Measurements from ENCODE around the gene ARFGAP1.
"Not testable (repeated sequence)": the region's sequence is repeated elsewhere in the genome, so short reads cannot be mapped to it uniquely, and the experiment has no call there.

The ARFGAP1 gene

GRCh38 chr20:63293456-63293855 lies 20.8 kb downstream of the ARFGAP1 start:
- no peak for FAIRE-seq

GRCh38 chr20:63293871-63294535 lies 21.4 kb downstream of the ARFGAP1 start:
- no peak for FAIRE-seq

GRCh38 chr20:63294536-63294900 lies 21.9 kb downstream of the ARFGAP1 start:
- no peak for FAIRE-seq

DNA sequence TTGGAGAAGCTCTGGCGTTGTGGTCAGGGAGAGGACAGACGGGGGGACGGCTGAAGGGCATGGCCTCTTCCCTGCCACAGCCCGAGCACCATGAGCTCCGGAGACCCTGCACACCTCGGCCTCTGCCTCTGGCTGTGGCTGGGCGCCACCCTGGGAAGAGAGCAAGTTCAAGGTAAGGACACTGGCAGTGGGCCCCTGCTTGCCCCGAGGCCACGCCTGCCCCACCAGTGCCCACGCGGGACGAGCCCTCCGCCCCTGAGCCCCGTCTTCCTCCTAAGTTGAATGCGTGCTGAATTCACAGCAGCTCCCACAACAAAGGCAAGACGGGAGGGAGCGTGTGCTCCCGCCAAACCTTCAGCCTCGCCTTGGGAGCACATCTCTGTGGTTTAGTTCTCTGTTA lies 22.4 kb downstream of the ARFGAP1 start:
- no peak for FAIRE-seq

DNA sequence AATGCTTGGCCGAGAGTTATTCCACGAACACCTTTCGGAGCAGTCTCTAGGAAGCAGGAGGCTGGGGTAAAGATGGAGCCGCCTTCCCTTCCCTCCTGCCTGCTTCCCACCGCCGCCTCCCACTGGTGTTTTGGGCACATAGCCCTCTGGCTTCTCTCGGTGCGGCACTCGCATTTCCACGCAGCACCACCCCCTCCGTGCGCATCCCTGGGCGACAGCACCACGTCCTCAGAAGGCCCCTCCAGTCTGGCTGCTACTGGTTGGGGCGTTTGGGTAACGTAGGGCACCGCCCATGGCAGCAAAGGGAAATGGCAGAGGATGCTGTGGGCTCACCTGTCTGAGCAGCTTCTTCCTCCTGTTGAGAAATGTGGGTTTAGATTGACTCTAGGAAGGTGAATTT lies 22.8 kb downstream of the ARFGAP1 start:
- no peak for FAIRE-seq

GRCh38 chr20:63295846-63296245 lies 23.2 kb downstream of the ARFGAP1 start:
- no peak for FAIRE-seq

GRCh38 chr20:63296531-63297299 lies 24.1 kb downstream of the ARFGAP1 start:
- FAIRE-seq, result no peak

DNA sequence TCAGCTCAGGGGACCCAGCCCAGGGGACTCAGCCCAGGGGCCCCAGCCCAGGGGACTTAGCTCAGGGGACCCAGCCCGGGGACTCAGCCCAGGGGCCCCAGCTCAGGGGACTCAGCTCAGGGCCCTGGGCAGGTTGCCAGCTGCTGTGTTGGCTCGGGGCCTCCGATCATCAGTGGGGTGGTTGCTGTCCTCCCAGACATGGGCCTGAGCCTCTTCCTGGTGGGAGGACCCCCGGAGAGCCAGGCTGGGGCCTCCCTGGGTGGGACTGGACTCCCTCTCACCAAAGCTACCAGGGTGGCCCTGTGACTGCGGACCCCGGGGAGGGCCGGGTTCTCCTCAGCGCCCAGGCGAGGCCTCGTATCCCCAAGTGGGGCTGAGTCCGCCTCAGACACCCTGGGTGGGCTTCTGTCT lies 24.8 kb downstream of the ARFGAP1 start:
- FAIRE-seq, result no peak

DNA sequence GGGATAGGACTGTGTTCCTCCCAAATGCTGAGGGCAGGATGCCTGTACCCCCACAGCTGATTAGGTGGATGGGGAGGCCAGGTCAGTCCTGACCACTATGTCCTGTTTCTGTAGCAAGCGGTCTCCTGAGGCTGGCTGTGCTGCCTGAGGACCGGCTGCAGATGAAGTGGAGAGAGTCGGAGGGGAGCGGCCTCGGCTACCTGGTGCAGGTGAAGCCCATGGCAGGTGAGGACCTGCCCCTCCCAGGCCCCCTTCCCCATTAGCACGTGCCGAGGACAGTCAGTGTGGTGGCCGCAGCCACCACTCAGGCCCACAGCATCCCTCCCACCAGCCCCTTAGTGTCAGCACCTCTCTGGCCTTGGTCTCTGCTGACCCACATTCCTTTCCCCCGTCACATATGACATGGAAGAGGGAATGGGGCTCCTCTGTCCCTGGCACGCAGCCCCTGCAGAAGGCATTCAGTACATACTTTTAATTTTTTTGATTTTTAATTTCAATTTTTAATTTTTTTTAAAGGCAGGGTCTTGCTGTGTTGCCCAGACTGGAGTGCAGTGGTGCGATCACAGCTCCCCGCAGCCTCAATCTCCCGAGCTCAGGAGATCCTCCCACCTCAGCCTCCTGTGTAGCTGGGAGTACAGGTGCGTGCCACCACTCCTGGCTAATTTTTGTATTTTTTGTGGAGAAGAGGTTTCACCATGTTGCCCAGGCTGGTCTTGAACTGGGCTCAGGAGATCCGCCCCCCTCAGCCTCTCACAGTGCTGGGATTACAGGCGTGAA lies 25.4 kb downstream of the ARFGAP1 start:
- FAIRE-seq, result no peak

DNA sequence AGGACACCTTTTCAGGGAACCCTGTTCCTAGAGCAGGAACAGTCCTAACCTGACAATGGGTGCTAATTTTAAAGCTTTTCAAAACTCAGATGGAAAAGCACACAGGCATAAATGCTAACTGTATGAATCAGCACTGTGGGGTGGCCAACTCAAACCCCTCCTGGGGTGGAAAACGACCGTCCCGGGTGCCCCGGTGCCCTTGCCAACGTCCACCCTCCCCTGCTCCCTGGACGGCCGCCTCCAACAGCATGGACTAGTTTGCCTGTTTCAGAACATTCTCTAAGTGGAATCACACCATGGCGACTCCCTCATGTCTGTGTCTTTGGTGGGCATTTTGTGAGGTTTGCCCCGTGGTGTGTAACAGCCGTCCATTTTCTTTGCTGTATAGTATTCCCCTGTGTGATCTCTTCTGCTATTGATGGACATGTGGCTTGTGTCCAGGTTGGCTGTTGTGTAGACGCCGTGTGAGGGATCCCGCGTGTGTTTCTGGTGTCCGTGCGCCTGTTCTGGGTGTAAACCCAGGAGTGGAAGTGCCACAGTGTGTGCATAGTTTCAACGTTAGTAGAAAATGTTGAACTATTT lies 26.2 kb downstream of the ARFGAP1 start:
- no peak for FAIRE-seq

DNA sequence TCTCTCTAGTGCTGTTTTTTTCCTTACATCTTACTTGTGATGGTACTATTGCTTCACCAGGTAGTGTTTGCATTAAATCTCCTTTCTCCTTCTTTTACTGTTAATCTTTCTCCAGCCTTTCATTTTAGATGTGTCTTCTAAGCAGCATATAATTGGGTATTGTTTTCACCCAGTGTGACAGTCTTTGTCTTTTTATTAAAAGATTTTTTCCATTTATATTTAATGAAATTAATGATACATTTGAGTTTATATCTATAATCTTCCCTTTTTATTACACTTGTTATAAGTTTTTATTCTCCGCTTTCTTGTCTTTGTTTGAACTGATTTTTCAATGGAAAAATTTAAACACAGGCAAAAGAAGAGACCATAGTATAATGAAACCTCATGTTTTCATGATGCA lies 29.1 kb downstream of the ARFGAP1 start:
- no peak for FAIRE-seq

DNA sequence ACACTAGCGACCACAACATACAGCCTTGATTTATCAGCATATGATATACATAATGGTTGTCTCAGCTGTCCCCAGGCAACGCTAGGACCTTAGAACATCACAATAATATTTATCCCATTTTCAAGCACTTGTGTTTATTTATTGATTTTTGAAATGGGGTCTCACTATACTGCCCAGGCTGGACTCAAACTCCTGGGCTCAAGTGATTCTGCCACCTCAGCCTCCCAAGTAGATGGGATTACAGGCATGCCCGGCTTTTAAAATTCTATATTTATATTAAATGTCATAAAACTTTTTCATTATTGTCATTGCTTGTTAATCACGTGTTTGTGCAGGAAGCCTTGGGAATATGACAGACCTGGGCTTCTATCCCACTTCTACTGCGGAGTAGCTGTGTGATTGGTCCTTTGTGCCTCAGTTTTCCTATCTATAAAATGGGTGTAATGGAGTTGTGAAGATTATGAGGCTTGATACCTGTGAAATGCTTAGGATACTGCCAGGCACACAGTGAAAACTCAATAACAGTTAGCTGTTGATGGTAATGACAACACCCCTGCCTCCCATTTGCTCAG lies 30.6 kb downstream of the ARFGAP1 start:
- no peak for FAIRE-seq

DNA sequence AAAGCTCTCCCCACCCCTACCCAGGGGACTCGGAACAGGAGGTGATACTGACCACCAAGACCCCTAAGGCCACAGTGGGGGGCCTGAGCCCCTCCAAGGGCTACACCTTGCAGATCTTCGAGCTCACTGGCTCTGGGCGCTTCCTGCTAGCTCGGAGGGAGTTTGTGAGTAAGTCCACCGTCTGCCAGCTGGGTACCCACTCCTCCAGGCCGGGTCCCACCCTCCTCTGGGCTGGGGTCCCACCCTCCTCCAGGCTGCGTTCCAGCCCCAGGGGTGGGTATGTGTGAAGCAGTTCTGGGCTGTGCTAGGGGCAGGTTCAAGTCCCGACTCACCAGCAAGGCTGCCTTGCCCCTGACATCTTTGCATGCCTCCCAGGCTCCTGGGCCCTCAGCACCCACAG lies 32.8 kb downstream of the ARFGAP1 start:
- no peak for FAIRE-seq

GRCh38 chr20:63305933-63306672 lies 33.5 kb downstream of the ARFGAP1 start:
- not testable (repeated sequence) for FAIRE-seq

DNA sequence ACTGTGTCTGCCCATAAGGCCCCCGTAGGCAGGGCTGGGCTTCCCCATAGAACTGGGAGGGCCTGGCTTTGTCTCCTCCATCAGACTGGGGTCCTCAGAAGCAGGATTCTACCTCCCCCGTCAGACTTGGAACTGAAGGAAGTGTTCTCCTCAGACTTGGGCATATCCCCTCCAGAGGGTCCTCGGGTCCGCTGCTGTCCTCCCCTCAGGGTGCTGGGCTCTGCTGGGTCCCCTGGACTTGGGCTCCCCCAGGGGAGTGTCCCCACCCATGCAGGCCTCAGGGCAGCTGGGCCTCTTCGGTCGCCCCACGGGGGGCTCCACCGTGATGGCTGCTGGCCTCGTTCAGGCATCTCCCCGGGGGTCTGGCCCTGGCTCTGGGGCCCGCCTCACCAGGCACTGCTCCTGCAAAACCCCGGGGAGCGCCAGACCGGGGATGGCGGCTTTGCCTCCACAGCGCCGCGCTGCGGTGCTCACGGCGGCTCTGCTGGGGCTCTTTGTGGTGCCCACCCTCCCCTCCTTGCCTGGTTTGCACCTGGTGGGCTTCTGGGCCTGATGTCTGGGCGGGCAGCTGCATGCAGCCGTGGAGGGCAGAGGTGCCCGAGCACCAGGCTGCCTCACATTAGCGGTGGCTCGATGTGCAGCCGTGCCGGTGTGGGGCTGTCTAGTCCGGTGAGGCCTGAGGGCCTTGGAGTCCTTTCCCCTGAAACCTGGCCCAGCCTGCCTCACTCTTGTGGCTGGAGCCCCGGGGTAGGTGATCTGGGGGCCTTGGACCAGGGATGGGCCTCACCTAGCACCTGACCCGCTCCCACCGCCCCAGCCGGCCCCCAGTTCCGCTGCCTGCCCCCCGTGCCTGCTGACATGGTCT lies 34.3 kb downstream of the ARFGAP1 start:
- no peak for FAIRE-seq

DNA sequence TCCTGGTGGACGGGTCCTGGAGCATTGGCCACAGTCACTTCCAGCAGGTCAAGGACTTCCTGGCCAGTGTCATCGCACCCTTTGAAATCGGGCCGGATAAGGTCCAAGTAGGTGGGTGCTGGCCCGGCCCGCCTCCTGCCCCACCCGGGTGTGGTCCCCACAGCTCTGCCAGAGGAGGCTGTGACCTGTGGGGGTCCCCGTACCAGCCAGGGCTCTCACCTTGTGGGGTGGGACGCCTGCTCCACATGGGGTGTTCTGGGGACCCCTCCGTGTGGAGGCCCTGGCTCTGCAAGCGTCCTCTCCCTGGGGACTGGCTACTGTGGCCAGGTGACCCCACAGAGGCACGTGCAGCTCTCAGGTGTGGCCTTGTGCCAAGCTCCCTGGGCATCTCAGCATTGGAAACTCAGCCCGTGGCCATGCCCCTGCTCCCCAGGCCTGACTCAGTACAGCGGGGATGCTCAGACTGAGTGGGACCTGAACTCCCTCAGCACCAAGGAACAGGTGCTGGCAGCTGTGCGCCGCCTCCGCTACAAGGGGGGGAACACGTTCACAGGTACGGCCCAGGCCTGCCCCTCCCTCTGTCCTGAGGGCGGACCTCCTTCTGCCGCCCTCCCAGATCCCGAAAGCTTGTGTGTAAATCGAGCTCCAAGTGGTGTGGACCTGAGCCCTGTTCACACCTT lies 35.1 kb downstream of the ARFGAP1 start:
- no peak for FAIRE-seq

GRCh38 chr20:63308218-63308911 lies 35.8 kb downstream of the ARFGAP1 start:
- FAIRE-seq, result no peak

DNA sequence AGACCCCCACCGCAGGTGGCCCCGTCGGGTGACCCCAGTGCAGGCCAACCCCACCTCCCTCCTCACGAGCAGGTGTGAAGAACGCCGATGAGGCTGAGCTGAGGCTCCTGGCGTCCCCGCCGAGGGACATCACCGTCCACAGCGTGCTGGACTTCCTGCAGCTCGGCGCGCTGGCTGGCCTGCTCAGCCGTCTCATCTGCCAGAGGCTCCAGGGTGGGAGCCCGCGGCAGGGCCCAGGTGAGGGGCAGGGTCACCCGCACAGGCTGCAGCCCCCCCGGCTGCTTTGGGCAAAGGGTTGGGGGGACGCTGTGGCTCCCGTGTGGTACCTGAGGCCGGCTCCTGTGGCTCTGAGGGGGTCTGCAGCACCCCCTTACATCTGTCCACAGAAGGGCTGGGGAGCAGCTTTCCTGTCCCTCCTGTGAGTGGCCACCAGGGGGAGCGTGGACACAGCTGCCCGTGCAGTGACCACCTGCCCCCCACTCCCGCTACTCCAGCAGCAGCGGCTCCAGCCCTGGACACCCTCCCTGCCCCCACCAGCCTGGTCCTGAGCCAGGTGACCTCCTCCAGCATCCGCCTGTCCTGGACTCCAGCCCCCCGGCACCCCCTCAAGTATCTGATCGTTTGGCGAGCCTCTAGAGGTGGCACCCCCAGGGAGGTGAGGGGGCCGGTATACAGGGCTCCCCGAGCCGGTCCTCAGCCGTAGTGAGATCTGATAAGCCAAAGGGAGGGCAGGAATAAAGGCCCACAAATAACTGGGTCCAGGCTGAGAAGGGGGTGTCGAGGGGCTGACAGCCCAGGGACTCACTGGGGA lies 36.9 kb downstream of the ARFGAP1 start:
- no peak for FAIRE-seq

Data from islet of Langerhans (tissue), 1 donor.